Measurements from ENCODE around the gene IL1RAP.

Gene IL1RAP

DNA sequence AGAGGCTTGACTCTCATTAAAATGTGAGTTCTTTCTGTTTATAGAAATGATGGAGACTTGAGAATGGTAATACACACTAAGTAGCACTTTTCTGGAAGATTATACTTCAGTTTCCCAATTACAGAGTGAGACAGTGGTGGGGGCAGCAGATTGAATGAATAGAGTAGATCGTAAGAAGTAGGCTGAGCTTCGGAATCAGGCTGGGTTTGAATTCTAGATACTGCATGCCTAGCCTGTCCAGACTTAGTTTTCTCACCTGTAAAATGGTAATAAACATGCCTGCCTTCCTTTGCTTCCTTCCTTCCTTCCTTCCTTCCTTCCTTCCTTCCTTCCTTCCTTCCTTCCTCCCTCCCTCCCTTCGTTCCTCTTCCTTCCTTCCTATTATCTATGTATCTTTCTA is 8.1 kb downstream of the IL1RAP start:
- H3K4me3 Mint-ChIP-seq, result no peak overlapping the region
- no peaks in the 10 kb centered on the region for H3K27me3 Mint-ChIP-seq (ENCODE audit: low read depth)
- peaks cover 19% of the 10 kb centered on the region for H3K4me1 Mint-ChIP-seq (ENCODE audit: low read depth)
- peaks cover 6% of the 10 kb centered on the region for H3K9me3 Mint-ChIP-seq
- H3K27ac Mint-ChIP-seq, result no peak overlapping the region
- H3K36me3 Mint-ChIP-seq (ENCODE audit: low read depth), result peaks cover 25% of the 10 kb centered on the region

DNA sequence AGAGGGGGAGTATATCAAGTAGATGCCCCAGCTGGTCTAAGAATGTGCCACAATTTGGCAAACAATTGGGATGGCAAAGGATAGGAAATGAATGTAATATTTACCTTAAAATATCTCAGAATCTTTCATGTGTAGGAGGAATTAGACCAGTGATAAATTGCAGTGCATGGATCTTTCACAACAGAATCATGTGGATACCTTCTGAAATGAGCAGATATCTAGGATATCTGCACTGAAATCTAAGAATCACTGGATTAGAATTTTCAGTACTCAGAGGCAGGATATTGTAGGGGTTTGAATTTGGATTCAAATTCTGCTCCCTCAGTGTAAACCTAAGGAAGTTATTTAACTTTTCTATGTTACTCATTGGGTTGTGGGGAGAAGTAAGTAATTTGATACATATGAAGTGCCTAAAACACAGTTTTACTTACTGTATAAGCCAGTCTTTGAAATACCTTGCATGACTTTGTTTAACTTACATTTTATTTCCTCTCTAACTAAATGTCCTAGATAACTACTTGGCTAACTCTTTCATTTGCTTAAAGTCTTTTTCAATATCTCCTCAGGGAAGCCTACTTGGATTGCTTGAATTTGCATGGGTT is 8.8 kb downstream of the IL1RAP start:
- no peak overlapping the region for H3K27ac Mint-ChIP-seq
- no peaks in the 10 kb centered on the region for H3K27me3 Mint-ChIP-seq (ENCODE audit: low read depth)
- H3K4me1 Mint-ChIP-seq (ENCODE audit: low read depth), result peaks cover 13% of the 10 kb centered on the region
- peaks cover 6% of the 10 kb centered on the region for H3K9me3 Mint-ChIP-seq
- no peak overlapping the region for H3K4me3 Mint-ChIP-seq
- peaks cover 25% of the 10 kb centered on the region for H3K36me3 Mint-ChIP-seq (ENCODE audit: low read depth)

DNA sequence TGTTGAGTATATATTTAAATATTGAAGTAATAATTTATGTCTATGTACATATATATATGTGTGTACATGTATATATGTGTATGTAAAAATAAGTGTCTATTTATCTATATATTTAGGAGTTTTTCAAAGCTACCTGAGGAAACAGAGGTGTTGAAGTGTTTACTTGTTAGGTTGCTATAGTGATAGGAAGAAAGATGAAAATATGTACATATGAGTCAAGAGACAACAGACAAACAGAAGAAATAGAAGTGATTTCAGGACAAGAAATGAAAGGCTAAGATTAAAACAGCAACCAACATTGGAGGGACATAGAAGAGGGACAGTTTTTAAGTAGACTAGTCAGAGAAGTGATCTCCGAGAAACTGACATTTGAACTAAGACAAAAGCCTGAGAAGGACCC is 11.1 kb downstream of the IL1RAP start:
- H3K9me3 Mint-ChIP-seq, result peaks cover 3% of the 10 kb centered on the region
- peaks cover 25% of the 10 kb centered on the region for H3K36me3 Mint-ChIP-seq (ENCODE audit: low read depth)
- peak overlapping the region; percentile 2 for H3K27ac Mint-ChIP-seq
- peaks cover 10% of the 10 kb centered on the region for H3K4me1 Mint-ChIP-seq (ENCODE audit: low read depth)
- no peak overlapping the region for H3K4me3 Mint-ChIP-seq
- H3K27me3 Mint-ChIP-seq (ENCODE audit: low read depth), result no peaks in the 10 kb centered on the region

DNA sequence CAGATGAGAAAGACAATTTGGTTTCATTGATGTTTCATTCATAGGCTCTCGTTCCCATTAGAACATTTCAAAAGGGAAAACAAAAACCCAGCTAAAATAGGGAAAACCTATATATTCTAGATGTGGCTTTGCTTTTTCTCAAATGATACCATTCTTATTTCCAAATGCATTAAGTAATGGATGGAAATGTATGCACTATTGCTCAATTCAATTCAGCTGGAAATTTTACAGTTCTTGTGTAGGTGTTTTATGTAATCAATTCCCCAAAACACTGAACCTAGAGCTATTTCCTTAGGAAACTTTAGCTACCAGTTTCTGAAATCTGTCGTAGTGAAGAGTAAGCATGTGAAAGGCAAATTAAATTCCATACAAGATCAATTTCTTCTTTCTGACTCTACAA is 11.7 kb downstream of the IL1RAP start:
- Mint-ChIP-seq H3K27ac (no peak overlapping the region), H3K4me1 (ENCODE audit: low read depth) (peaks cover 10% of the 10 kb centered on the region), H3K27me3 (ENCODE audit: low read depth) (no peaks in the 10 kb centered on the region), H3K9me3 (peaks cover 3% of the 10 kb centered on the region), H3K36me3 (ENCODE audit: low read depth) (peaks cover 25% of the 10 kb centered on the region), H3K4me3 (no peak overlapping the region)

DNA sequence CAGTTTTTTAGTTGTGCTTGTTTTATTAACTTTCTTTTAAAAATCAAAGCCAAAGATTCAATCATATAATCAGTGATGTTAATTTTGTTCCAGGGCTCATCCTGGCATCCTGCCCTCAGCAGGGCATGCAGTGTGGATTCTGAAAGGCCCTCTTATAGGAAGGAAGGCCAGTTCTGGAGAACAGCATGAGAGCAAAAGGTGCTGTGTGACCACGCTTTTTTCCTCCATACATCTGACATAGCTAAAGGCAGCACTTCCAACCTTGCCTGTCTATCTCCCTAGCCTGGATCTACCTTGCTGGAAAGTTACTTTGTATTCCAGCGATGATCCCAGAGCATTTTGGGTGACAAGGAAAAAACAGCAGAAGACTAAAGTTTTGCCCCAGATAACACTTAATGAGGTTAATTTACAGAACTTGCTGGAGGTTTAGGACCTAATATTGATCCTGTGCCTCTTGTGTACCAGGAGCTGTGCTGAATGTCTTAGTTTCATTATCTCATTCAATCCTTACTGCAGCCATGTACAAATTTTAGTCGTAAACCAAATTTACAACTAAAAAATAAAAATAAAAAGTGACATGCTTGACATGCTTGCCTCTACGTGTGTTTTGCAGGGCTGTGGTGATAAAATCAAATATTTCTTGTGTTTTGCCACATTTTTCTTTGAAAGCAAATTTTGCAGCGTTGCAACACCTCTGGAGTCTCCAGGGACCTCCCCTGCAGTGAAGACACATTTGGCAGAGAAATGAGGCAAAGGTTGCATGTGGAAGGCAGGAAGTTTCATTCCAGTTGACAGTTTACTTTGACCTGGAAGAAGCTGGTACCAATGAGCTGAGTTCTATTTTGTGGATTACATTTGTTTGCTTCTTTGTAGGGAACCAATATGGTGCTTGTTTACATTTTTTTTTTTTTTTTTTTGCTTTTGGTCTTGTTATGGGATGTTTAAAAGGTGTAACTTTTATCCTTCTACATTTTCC is 13.2 kb downstream of the IL1RAP start:
- no peak overlapping the region for H3K4me3 Mint-ChIP-seq
- H3K9me3 Mint-ChIP-seq, result peaks cover 3% of the 10 kb centered on the region
- H3K36me3 Mint-ChIP-seq (ENCODE audit: low read depth), result peaks cover 19% of the 10 kb centered on the region
- H3K27me3 Mint-ChIP-seq (ENCODE audit: low read depth), result no peaks in the 10 kb centered on the region
- H3K27ac Mint-ChIP-seq, result no peak overlapping the region
- peaks cover 14% of the 10 kb centered on the region for H3K4me1 Mint-ChIP-seq (ENCODE audit: low read depth)

DNA sequence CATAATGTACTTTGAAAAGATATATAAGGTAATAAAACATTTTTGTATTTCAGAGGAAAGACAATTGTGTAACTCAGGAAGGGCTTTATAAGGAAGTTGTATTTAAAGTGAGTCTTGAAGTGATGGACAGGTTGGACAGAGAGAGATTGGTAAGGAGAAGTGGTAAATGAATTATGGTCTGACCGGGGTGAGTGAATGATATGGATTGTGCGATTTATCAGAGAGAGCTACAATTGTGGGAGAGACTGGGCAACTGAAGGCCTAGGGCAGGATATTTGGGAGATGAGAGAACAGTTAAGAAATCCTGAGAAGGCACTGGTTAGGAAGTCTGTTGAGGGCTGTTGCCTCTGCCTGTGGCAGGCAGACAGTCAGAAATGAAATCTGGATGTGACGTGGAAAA is 14.8 kb downstream of the IL1RAP start:
- no peaks in the 10 kb centered on the region for H3K9me3 Mint-ChIP-seq
- H3K36me3 Mint-ChIP-seq (ENCODE audit: low read depth), result peaks cover 15% of the 10 kb centered on the region
- peaks cover 19% of the 10 kb centered on the region for H3K4me1 Mint-ChIP-seq (ENCODE audit: low read depth)
- H3K27ac Mint-ChIP-seq, result no peak overlapping the region
- no peaks in the 10 kb centered on the region for H3K27me3 Mint-ChIP-seq (ENCODE audit: low read depth)
- no peak overlapping the region for H3K4me3 Mint-ChIP-seq

DNA sequence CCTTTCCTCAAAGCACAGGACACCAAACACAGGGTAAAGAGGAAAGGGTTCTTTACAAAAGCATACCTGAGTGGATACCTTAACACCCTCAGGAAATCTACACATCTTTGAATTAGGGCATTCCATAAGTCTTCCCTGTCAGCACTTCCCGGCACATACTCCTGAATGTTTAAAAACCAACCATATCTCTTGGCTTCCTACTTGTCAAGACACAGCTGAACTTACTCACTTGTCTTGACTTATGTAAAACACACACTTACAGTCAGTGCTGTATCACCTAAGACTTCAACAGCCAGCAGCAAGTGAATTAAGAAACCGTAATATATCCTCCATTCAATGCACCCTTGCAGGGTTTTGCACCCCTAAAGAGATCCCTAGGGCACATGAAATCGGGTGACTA is 17.5 kb downstream of the IL1RAP start:
- H3K27ac Mint-ChIP-seq, result no peak overlapping the region
- H3K9me3 Mint-ChIP-seq, result no peaks in the 10 kb centered on the region
- H3K36me3 Mint-ChIP-seq (ENCODE audit: low read depth), result peaks cover 13% of the 10 kb centered on the region
- H3K27me3 Mint-ChIP-seq (ENCODE audit: low read depth), result no peaks in the 10 kb centered on the region
- H3K4me3 Mint-ChIP-seq, result no peak overlapping the region
- H3K4me1 Mint-ChIP-seq (ENCODE audit: low read depth), result peaks cover 30% of the 10 kb centered on the region

DNA sequence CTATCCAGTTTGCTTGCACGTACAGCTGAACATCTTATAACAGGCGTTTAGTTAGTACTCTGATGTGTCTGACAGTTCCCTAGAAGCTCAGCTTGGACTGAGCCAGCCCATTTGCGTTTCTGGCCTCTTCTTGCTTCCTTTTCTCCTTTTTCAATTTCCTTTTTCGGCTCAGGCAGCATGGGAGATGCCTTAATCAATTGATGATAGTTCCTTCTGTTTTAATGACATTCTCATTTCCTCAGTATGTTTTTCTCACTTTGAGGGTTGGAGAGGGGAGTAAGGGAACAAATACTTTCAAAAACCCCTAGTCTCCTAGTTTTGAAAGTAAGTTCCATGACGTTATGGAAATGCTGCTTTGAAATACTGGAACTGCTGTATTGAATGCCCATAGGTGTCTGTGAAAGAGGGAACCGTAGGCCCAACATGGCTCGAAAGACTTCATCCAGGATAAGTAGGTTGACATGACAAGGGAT is 18.9 kb downstream of the IL1RAP start:
- Mint-ChIP-seq H3K4me1 (ENCODE audit: low read depth) (peaks cover 30% of the 10 kb centered on the region), H3K9me3 (no peaks in the 10 kb centered on the region), H3K27me3 (ENCODE audit: low read depth) (no peaks in the 10 kb centered on the region), H3K27ac (no peak overlapping the region), H3K4me3 (no peak overlapping the region), H3K36me3 (ENCODE audit: low read depth) (peaks cover 13% of the 10 kb centered on the region)

DNA sequence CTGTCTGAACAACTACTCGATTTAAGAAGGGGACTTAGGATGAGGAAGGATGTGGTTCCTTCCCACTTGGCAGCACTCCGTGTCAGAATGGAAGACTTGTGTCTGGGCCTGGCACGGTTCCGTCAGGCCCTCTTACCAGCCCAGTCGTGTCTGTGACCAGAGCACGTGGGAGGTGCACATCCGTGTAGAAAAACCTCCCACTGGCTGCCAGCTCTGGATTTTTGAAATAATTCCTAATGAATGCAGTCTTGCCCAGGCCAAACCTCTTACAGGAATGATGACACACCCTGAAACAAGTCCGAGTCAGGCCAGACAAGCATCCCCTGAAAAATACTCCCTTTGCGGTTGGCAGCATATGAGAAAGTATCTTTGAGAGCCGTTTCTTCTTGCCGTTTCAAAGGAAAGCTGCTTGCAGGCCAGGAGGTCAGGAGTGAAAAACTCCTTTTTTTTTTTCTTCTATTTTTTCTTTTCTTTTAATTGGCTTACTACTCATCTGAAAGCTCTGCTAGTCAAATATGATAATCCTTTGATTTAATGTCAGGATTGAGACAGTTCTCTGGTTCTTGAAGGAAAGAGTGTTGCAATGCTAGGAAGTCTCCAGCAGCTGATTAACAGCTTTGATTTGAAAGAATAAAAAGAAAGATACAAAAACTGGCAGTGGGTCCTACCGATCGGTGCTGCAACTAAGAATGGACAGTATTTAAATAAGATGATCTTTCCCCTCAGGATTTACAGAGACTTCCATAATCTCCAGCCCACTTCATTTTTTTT is 19.8 kb downstream of the IL1RAP start:
- H3K4me3 Mint-ChIP-seq, result no peak overlapping the region
- no peaks in the 10 kb centered on the region for H3K9me3 Mint-ChIP-seq
- peaks cover 13% of the 10 kb centered on the region for H3K36me3 Mint-ChIP-seq (ENCODE audit: low read depth)
- no peaks in the 10 kb centered on the region for H3K27me3 Mint-ChIP-seq (ENCODE audit: low read depth)
- H3K27ac Mint-ChIP-seq, result no peak overlapping the region
- H3K4me1 Mint-ChIP-seq (ENCODE audit: low read depth), result peaks cover 33% of the 10 kb centered on the region

DNA sequence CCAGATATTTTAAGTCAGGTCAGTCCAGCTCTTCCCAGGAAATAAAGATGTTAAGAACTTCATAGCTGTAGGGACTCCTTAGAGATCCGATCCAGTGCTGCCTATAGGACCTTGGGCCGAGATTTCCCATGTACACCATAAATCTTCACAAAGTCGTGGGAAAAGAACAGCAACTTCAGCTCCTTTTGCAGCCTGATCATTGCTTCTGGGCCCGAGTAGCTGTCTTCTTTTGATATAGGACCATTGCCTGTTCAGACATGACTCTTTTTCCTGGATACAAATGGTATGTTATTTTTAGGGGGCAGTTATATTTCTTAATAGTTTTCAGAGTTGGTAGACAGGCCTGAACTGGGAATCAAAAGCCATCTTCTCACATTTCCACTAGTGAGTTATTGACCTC is 20.5 kb downstream of the IL1RAP start:
- Mint-ChIP-seq H3K4me3 (no peak overlapping the region), H3K36me3 (ENCODE audit: low read depth) (peaks cover 8% of the 10 kb centered on the region), H3K27me3 (ENCODE audit: low read depth) (no peaks in the 10 kb centered on the region), H3K4me1 (ENCODE audit: low read depth) (peaks cover 35% of the 10 kb centered on the region), H3K27ac (no peak overlapping the region), H3K9me3 (no peaks in the 10 kb centered on the region)

DNA sequence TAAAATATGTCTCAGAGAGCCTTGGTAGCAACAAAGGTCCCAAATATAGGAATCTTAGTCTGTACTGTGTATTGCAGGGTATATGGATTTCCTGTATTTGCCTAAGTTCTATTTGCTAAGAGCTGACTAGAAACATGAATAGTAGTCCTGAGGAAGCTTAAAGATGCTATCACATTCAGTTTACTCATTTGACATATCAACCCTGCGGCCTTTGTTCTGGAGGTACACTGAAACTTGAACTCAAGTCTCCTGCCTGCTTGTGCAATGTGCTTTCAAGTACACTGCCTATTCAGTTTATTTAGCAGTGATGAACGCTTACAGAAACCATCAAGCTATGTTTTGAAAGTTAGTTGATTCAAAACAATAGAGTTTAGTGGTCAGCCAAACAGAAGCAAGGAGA is 21.1 kb downstream of the IL1RAP start:
- no peaks in the 10 kb centered on the region for H3K27me3 Mint-ChIP-seq (ENCODE audit: low read depth)
- H3K27ac Mint-ChIP-seq, result no peak overlapping the region
- H3K4me1 Mint-ChIP-seq (ENCODE audit: low read depth), result peaks cover 35% of the 10 kb centered on the region
- H3K4me3 Mint-ChIP-seq, result no peak overlapping the region
- H3K36me3 Mint-ChIP-seq (ENCODE audit: low read depth), result peaks cover 8% of the 10 kb centered on the region
- no peaks in the 10 kb centered on the region for H3K9me3 Mint-ChIP-seq

DNA sequence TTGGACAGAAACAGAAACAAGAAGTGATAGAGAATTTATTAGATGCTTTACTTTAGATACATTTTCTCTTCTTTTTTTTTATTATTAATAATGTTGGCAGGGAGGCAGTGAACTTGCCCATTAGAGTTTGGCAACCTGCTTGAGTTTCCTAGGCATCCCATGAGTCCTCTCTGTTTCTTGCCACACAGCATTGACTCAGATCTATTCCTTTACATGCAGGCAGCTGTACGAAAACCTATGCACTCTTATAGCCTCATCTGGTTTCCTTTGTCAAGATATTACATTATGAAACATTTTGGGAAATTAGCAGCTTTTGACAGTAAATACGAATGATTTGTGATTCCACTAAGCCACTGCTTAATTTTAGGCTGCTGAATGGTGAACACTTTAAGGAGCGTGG is 23.3 kb downstream of the IL1RAP start:
- Mint-ChIP-seq H3K27me3 (ENCODE audit: low read depth) (no peaks in the 10 kb centered on the region), H3K4me3 (no peak overlapping the region), H3K9me3 (no peaks in the 10 kb centered on the region), H3K4me1 (ENCODE audit: low read depth) (peaks cover 36% of the 10 kb centered on the region), H3K36me3 (ENCODE audit: low read depth) (peaks cover 8% of the 10 kb centered on the region), H3K27ac (no peak overlapping the region)

DNA sequence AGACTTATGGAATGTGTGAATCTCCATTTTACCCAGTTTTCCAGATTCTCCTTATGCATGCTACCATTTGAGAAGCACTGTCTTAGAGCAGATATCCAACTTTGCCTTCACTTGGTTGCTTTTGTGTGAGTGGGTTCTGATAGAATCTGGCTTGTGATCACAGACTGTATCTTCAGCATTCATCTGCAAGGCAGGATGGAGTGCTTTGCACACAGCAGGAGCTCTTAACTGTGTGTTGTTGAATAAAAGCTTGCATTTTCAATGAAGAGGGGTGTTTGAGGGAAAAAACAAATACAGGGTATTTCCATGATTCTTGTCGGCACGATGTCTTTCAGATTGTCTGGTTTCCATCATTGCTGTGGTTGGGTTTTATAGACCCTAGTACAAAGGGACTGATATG is 24.4 kb downstream of the IL1RAP start:
- Mint-ChIP-seq H3K27me3 (ENCODE audit: low read depth) (no peaks in the 10 kb centered on the region), H3K36me3 (ENCODE audit: low read depth) (peaks cover 4% of the 10 kb centered on the region), H3K27ac (no peak overlapping the region), H3K4me1 (ENCODE audit: low read depth) (peaks cover 30% of the 10 kb centered on the region), H3K4me3 (no peak overlapping the region), H3K9me3 (no peaks in the 10 kb centered on the region)

DNA sequence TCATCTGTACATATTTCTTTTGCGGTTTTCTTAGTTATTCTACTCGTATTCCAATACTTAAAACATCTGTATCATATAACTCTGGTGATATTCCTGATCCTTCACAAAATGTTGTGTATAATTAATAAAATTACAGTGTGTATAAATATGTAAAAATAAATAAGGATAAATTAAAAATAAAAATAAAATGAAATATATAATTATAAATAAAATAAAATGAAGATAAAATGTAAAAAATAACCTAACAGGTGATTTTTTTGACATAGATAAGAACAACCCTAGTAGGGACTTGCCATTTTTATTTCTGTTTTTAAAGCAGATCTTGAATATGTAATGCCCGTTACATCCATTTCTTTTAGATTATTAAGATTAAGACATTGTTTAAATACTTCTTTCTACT is 25.6 kb downstream of the IL1RAP start:
- H3K4me1 Mint-ChIP-seq (ENCODE audit: low read depth), result peaks cover 24% of the 10 kb centered on the region
- peaks cover 4% of the 10 kb centered on the region for H3K36me3 Mint-ChIP-seq (ENCODE audit: low read depth)
- no peak overlapping the region for H3K27ac Mint-ChIP-seq
- H3K9me3 Mint-ChIP-seq, result no peaks in the 10 kb centered on the region
- no peaks in the 10 kb centered on the region for H3K27me3 Mint-ChIP-seq (ENCODE audit: low read depth)
- no peak overlapping the region for H3K4me3 Mint-ChIP-seq

Measured in T-helper 1 cell treated with Interleukin-12 subunit alpha and Interleukin-12 subunit beta and Interleukin-4 antibody, amounts not matched to agents 30 μg/mL and 1 μg/mL, for 36 hours (primary cell).